Calu3 (cell line): ENCODE results near the gene ARF4. TPM values are rescaled to one million over a fixed set of nuclear protein-coding genes. Genes with fewer than 3 reads are reported as not detected.
"Not testable (repeated sequence)": the region's sequence is repeated elsewhere in the genome, so short reads cannot be mapped to it uniquely, and the experiment has no call there.

Experiments
- BruUV-seq: library from RNA; stranded (reverse); fragments of 400-500 nt; replicated peaks from 2 replicates; lab custom pipeline; 2021; lab: Mats Ljungman, UMichigan
- CTCF ChIA-PET: fragments of 300-600 bp; sonication (Branson Sonifier 250); formaldehyde crosslinking; loops from one replicate; lab custom pipeline; 2022; ENCODE audit warnings: antibody characterized with exemption; lab: Charles Lee
- DNase-seq: peaks from one replicate; pipeline ENCODE4 v3.0.0; 2022
- H3K27ac Mint-ChIP-seq: one replicate; pipeline ENCODE4 v1.8.0; 2022; ENCODE audit warnings: mixed read lengths; ENCODE audit not compliant: unreplicated experiment
- H3K27me3 Mint-ChIP-seq: one replicate; pipeline ENCODE4 v1.8.0; 2022; ENCODE audit warnings: mixed read lengths; ENCODE audit not compliant: unreplicated experiment
- H3K36me3 Mint-ChIP-seq: one replicate; pipeline ENCODE4 v1.8.0; 2022; ENCODE audit warnings: mild to moderate bottlenecking, moderate library complexity, mixed read lengths; ENCODE audit not compliant: insufficient read depth, unreplicated experiment
- H3K4me1 Mint-ChIP-seq: one replicate; pipeline ENCODE4 v1.8.0; 2022; ENCODE audit warnings: mild to moderate bottlenecking, low read depth, mixed read lengths; ENCODE audit not compliant: unreplicated experiment
- H3K4me3 Mint-ChIP-seq: one replicate; pipeline ENCODE4 v1.8.0; 2022; ENCODE audit warnings: mild to moderate bottlenecking, low read depth, moderate library complexity, mixed read lengths; ENCODE audit not compliant: unreplicated experiment
- H3K9me3 Mint-ChIP-seq: one replicate; pipeline ENCODE4 v1.8.0; 2022; ENCODE audit warnings: low read depth, mixed read lengths; ENCODE audit not compliant: unreplicated experiment
- intact Hi-C: fragments of 100-400 bp; cut with micrococcal nuclease; formaldehyde crosslinking; loops from one replicate; pipeline ENCODE4 v1.10.0; 2022; ENCODE audit not compliant: unreplicated experiment
- total RNA-seq: library from RNA; stranded (reverse); gene quantifications from 2 replicates; pipeline ENCODE4 v1.2.3, GENCODE V29; 2022
- TF ChIP-seq, protein P1 (sequence below): fragments of 200-600 bp; IDR thresholded peaks from one replicate; pipeline ENCODE4 v1.8.0; 2022; ENCODE audit warnings: antibody characterized with exemption; ENCODE audit not compliant: unreplicated experiment

Gene ARF4
- total RNA-seq, 1 experiment from 2014 or later: 164 TPM

DNA sequence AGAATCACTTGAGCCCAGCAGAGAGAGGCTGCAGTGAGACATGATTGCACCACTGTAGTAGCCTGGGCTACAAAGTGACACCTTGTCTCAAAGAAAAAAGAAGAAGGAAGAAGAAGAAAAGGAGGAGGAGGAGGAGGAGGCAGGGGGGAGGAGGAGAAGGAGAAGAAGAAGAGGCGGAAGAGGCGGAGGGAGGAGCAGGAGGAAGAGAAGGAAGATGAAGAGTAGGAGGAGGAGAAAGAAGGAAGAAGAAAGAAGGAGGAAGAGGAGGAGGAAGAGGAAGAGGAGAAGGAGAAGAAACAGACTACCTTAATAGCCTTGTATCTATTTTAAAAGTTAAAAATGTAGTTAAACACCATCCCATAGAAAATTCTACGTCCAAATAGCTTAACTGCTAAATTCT is 19.1 kb upstream of the ARF4 start:
- CTCF ChIA-PET: no interaction called here

DNA sequence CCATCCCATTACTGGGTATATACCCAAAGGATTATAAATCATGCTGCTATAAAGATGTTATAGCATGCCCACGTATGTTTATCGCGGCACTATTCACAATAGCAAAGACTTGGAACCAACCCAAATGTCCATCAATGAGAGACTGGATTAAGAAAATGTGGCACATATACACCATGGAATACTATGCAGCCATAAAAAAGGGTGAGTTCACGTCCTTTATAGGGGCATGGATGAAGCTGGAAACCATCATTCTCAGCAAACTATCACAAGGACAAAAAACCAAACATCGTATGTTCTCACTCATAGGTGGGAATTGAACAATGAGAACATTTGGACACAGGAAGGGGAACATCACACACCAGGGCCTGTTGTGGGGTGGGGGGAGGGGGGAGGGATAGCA is 14.7 kb upstream of the ARF4 start:
- H3K4me3 Mint-ChIP-seq, H3K4me1 Mint-ChIP-seq, CTCF ChIA-PET, BruUV-seq, H3K9me3 Mint-ChIP-seq, H3K27me3 Mint-ChIP-seq, H3K27ac Mint-ChIP-seq, DNase-seq, H3K36me3 Mint-ChIP-seq, intact Hi-C loops: not testable (repeated sequence)

More for the DNA sequence above, 19.1 kb upstream of the ARF4 start:
- no TSS peak for BruUV-seq
- Mint-ChIP-seq H3K4me1 (no peaks in the 10 kb centered on the region), H3K9me3 (no peaks in the 10 kb centered on the region), H3K4me3 (no peak overlapping the region), H3K27ac (no peak overlapping the region), H3K27me3 (no peaks in the 10 kb centered on the region), H3K36me3 (no peaks in the 10 kb centered on the region)
- DNase-seq: no peak
- TF ChIP-seq, protein P1, sequence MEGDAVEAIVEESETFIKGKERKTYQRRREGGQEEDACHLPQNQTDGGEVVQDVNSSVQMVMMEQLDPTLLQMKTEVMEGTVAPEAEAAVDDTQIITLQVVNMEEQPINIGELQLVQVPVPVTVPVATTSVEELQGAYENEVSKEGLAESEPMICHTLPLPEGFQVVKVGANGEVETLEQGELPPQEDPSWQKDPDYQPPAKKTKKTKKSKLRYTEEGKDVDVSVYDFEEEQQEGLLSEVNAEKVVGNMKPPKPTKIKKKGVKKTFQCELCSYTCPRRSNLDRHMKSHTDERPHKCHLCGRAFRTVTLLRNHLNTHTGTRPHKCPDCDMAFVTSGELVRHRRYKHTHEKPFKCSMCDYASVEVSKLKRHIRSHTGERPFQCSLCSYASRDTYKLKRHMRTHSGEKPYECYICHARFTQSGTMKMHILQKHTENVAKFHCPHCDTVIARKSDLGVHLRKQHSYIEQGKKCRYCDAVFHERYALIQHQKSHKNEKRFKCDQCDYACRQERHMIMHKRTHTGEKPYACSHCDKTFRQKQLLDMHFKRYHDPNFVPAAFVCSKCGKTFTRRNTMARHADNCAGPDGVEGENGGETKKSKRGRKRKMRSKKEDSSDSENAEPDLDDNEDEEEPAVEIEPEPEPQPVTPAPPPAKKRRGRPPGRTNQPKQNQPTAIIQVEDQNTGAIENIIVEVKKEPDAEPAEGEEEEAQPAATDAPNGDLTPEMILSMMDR: no peak
- intact Hi-C loops: no loop called here

DNA sequence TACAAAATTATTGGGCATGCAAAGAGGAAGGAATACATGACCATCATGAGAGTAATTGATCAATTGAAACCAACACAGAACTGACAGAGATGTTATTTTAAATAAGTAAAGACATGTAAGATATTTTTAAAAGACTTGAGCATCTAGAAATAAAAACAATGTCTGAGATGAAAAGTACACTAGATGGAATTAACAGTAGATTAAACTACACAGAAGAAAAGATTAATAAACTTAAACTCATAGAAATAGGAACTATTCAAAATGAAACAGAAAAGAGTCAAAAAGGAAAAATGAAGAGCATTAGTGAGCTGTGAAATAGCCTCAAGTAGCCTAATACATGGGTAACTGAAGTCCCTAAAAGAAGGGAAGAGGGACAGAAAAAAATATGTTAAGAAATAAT is 8.5 kb upstream of the ARF4 start:
- no peak for DNase-seq
- no peak overlapping the region for H3K4me3 Mint-ChIP-seq
- CTCF ChIA-PET: no interaction called here
- no TSS peak for BruUV-seq
- H3K27ac Mint-ChIP-seq: no peak overlapping the region
- peaks cover 17% of the 10 kb centered on the region for H3K36me3 Mint-ChIP-seq
- peaks cover 4% of the 10 kb centered on the region for H3K9me3 Mint-ChIP-seq
- TF ChIP-seq, protein P1: no peak
- H3K4me1 Mint-ChIP-seq: no peaks in the 10 kb centered on the region
- no peaks in the 10 kb centered on the region for H3K27me3 Mint-ChIP-seq
- intact Hi-C loops: no loop called here

DNA sequence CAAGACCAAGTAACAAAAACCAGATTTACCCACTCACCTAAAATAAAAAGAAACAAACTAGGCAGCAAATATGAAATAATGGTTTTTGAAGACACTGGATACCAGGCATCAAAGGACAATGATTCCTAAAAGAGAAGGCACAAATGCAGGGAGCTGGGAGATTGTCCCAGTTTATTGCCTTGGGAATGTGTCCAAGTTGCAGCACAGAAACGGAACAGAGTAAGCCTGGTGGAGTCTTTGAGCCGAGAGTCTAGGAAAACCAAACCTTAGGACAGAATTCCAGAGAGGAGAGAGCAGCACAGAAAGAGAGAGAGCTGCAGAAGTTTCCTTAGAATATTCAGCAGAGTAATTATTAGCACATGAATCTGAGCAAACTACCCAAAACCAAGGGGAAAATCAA is 7.8 kb upstream of the ARF4 start:
- DNase-seq: no peak
- Mint-ChIP-seq H3K4me3 (no peak overlapping the region), H3K9me3 (peaks cover 4% of the 10 kb centered on the region), H3K36me3 (peaks cover 17% of the 10 kb centered on the region), H3K4me1 (no peaks in the 10 kb centered on the region), H3K27ac (no peak overlapping the region), H3K27me3 (no peaks in the 10 kb centered on the region)
- CTCF ChIA-PET: interaction anchor here (0.7 kb wide), 1 partner anchor 934 kb away, joined by 3 read pairs; no protein-coding TSS in a partner anchor
- intact Hi-C loops: no loop called here
- BruUV-seq: no TSS peak
- TF ChIP-seq, protein P1: no peak

DNA sequence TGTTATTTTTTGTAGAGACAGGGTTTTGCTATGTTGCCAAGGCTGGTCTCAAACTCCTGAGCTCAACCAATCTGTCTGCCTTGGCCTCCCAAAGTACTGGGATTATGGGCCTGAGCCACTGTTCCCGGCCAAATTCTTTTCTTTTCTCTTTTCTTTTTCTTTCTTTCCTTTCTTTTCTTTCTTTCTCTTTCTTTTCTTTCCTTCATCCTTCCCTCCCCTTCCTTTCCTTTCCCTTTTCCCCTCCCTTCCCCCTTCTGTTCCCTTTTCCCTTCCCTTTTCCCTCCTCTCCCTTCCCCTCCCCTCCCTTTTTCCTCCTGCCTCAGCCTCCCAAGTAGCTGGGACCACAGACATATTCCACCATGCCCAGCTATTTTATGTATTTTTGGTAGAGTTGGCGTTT is 3.1 kb upstream of the ARF4 start:
- no TSS peak for BruUV-seq
- Mint-ChIP-seq H3K27ac (no peak overlapping the region), H3K4me3 (no peak overlapping the region), H3K9me3 (no peaks in the 10 kb centered on the region), H3K36me3 (peaks cover 52% of the 10 kb centered on the region), H3K27me3 (no peaks in the 10 kb centered on the region), H3K4me1 (peaks cover 10% of the 10 kb centered on the region)
- CTCF ChIA-PET: interaction anchor here (0.7 kb wide), 1 partner anchor 372 kb away, joined by 7 read pairs; no protein-coding TSS in a partner anchor
- intact Hi-C loops: no loop called here
- DNase-seq: no peak
- TF ChIP-seq, protein P1: no peak
